Keratinocyte (primary cell): ENCODE measurements around the gene TPGS1. TPM values are rescaled to one million over a fixed set of nuclear protein-coding genes. Genes with fewer than 3 reads are reported as not detected.

ENCODE experiments used
- DNase-seq: peaks from one replicate; pipeline ENCODE4 v3.0.0-alpha.2; 2011; ENCODE audit warnings: low read depth, missing footprints, low spot score
- FAIRE-seq: peaks from 2 replicates; lab custom pipeline; 2011; peaks lifted over from hg19 to GRCh38; lab: Jason Lieb, UNC
- H2AFZ ChIP-seq: 2 replicates; pipeline ENCODE4 v1.6.0; 2012; ENCODE audit warnings: low read length, control low read depth, inconsistent platforms; ENCODE audit not compliant: control insufficient read depth
- H3K27ac ChIP-seq: 2 replicates; pipeline ENCODE4 v1.5.1; 2011; ENCODE audit warnings: low read length; ENCODE audit not compliant: control insufficient read depth, insufficient read depth
- H3K27me3 ChIP-seq: 3 replicates; pipeline ENCODE4 v1.6.0; 2011; ENCODE audit warnings: low read length; ENCODE audit not compliant: control insufficient read depth, insufficient read depth; ENCODE audit errors: extremely low read depth
- H3K36me3 ChIP-seq, 2 experiments: 2 replicates in 1 of 2; 3 replicates in 1 of 2; pipeline ENCODE4 v1.5.1; 2011; ENCODE audit warnings: low read length in 2 of 2, mild to moderate bottlenecking in 1 of 2; ENCODE audit not compliant: control insufficient read depth in 2 of 2, insufficient read depth in 2 of 2; ENCODE audit errors: extremely low read depth in 1 of 2
- H3K4me1 ChIP-seq: 3 replicates; pipeline ENCODE4 v1.5.1; 2011; ENCODE audit warnings: low read length; ENCODE audit not compliant: control insufficient read depth, insufficient read depth; ENCODE audit errors: extremely low read depth
- H3K4me2 ChIP-seq: 3 replicates; pipeline ENCODE4 v1.6.0; 2011; ENCODE audit warnings: low read depth, low read length; ENCODE audit not compliant: control insufficient read depth, insufficient read depth; ENCODE audit errors: extremely low read depth
- H3K4me3 ChIP-seq, 3 experiments: fragments of 200-600 bp in 1 of 3; sonication (generic) in 1 of 3; 2 replicates in 2 of 3; 3 replicates in 1 of 3; pipeline ENCODE4 v1.5.1; 2011 to 2016; ENCODE audit warnings: low read length in 3 of 3, mild to moderate bottlenecking in 3 of 3, control low read depth in 2 of 3, inconsistent platforms in 1 of 3, low read depth in 1 of 3, mixed read lengths in 1 of 3, mixed run types in 1 of 3, moderate library complexity in 1 of 3; ENCODE audit not compliant: control insufficient read depth in 2 of 3, insufficient read depth in 2 of 3; ENCODE audit errors: extremely low read depth in 1 of 3
- H3K79me2 ChIP-seq: 2 replicates; pipeline ENCODE4 v1.6.0; 2012; ENCODE audit warnings: low read length; ENCODE audit not compliant: control insufficient read depth, insufficient read depth
- H3K9ac ChIP-seq: 3 replicates; pipeline ENCODE4 v1.6.0; 2011; ENCODE audit warnings: low read length; ENCODE audit not compliant: control insufficient read depth, insufficient read depth; ENCODE audit errors: extremely low read depth
- H3K9me1 ChIP-seq: 3 replicates; pipeline ENCODE4 v1.6.0; 2011; ENCODE audit warnings: low read length; ENCODE audit not compliant: control insufficient read depth, insufficient read depth; ENCODE audit errors: extremely low read depth
- H3K9me3 ChIP-seq: 2 replicates; pipeline ENCODE4 v1.5.1; 2012; ENCODE audit warnings: low read depth, low read length; ENCODE audit not compliant: control insufficient read depth
- H4K20me1 ChIP-seq: 3 replicates; pipeline ENCODE4 v1.6.0; 2011; ENCODE audit warnings: low read length; ENCODE audit not compliant: control insufficient read depth, insufficient read depth; ENCODE audit errors: extremely low read depth
- EZH2 ChIP-seq: IDR thresholded peaks from one replicate; pipeline ENCODE4 v1.6.1; 2012; ENCODE audit warnings: inconsistent platforms, mild to moderate bottlenecking, low read length, moderate library complexity
- dilution Hi-C: fragments of 300-500 bp; cut with MboI; formaldehyde crosslinking; loops from one replicate; pipeline ENCODE4 v1.7.0; 2020; ENCODE audit warnings: low sequenced_read_pairs; ENCODE audit not compliant: extremely low pct_ligation_motif_present
- polyA plus RNA-seq, 5 experiments: library from polyadenylated mRNA; depleted of rRNA in 3 of 5; stranded (reverse) in 3 of 5; stranded (forward) in 1 of 5; unstranded in 1 of 5; fragments of >200 nt; gene quantifications; 1 replicate in 1 of 5; 2 replicates in 3 of 5; 3 replicates in 1 of 5; pipeline versions ENCODE4 v1.2.1 to v1.2.3, GENCODE V29; 2011 to 2012; ENCODE audit warnings: missing spikeins in 2 of 5, low read depth in 1 of 5, low replicate concordance in 1 of 5
- TF ChIP-seq, protein P1 (sequence below), 3 experiments: IDR thresholded peaks in 1 of 3; conservative IDR thresholded peaks in 1 of 3; optimal IDR thresholded peaks in 1 of 3; 2 replicates in 2 of 3; 3 replicates in 1 of 3; pipeline versions ENCODE3 to v1.5.1; 2011; ENCODE audit warnings: low read length in 3 of 3, mild to moderate bottlenecking in 3 of 3, moderate library complexity in 2 of 3, control low read depth in 1 of 3, inconsistent platforms in 1 of 3; ENCODE audit not compliant: insufficient read depth in 2 of 3; ENCODE audit errors: extremely low read depth in 1 of 3

TPGS1 gene
- polyA plus RNA-seq, 1 donor (not counting 4 experiments of a cell fraction or from before 2014, with no cell fraction given), result 1.4 TPM

DNA sequence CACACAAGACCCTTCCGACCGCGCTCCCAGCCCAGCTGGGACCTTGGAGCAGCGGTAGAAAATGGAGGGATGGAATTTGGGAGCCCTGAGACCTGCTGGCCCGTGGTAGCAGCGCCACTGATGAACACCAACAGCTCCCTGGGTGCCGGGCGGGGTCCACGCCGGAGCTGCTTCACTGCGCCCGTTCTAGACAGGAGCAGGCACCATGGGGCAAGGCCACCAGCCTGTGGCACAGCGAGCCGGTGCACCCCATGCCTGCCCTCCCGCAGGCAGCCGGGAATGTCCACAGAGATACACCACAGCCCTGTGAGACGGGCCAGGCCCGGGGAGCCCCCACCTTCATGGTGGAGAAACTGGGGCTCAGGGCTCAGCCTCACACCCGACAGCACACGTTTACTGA lies 36.6 kb upstream of the TPGS1 start:
- Histone ChIP-seq H3K9ac (no peak overlapping the region), H3K36me3 (no peaks in the 10 kb centered on the region), H3K9me1 (no peaks in the 10 kb centered on the region), H2AFZ (no peak overlapping the region), H3K4me2 (no peak overlapping the region), H3K27ac (no peak overlapping the region), H3K9me3 (no peaks in the 10 kb centered on the region), H3K27me3 (no peaks in the 10 kb centered on the region), H3K4me3 (no peak overlapping the region), H4K20me1 (no peaks in the 10 kb centered on the region), H3K79me2 (no peaks in the 10 kb centered on the region), H3K4me1 (no peaks in the 10 kb centered on the region)
- DNase-seq, result no peak
- TF ChIP-seq, protein P1, sequence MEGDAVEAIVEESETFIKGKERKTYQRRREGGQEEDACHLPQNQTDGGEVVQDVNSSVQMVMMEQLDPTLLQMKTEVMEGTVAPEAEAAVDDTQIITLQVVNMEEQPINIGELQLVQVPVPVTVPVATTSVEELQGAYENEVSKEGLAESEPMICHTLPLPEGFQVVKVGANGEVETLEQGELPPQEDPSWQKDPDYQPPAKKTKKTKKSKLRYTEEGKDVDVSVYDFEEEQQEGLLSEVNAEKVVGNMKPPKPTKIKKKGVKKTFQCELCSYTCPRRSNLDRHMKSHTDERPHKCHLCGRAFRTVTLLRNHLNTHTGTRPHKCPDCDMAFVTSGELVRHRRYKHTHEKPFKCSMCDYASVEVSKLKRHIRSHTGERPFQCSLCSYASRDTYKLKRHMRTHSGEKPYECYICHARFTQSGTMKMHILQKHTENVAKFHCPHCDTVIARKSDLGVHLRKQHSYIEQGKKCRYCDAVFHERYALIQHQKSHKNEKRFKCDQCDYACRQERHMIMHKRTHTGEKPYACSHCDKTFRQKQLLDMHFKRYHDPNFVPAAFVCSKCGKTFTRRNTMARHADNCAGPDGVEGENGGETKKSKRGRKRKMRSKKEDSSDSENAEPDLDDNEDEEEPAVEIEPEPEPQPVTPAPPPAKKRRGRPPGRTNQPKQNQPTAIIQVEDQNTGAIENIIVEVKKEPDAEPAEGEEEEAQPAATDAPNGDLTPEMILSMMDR (optimal IDR thresholded peaks at IDR 0.05 in 1 of 3, IDR thresholded peaks at IDR 0.05 in 1 of 3, conservative IDR thresholded peaks at IDR 0.05 in 1 of 3; ENCODE audit: extremely low read depth in 1 of 3, insufficient read depth in 2 of 3, low read length in 3 of 3), result no peak
- TF ChIP-seq EZH2, result no peak
- dilution Hi-C loops, result no loop called here
- no peak for FAIRE-seq

- Histone ChIP-seq H3K27ac (no peak overlapping the region), H3K4me2 (no peak overlapping the region), H3K4me3 (no peak overlapping the region), H3K4me1 (no peaks in the 10 kb centered on the region), H2AFZ (no peak overlapping the region), H4K20me1 (no peaks in the 10 kb centered on the region), H3K9me1 (no peaks in the 10 kb centered on the region), H3K79me2 (no peaks in the 10 kb centered on the region), H3K9ac (no peak overlapping the region), H3K36me3 (no peaks in the 10 kb centered on the region), H3K9me3 (no peaks in the 10 kb centered on the region), H3K27me3 (no peaks in the 10 kb centered on the region)
- TF ChIP-seq EZH2, result no peak
- TF ChIP-seq, protein P1 (optimal IDR thresholded peaks at IDR 0.05 in 1 of 3, IDR thresholded peaks at IDR 0.05 in 1 of 3, conservative IDR thresholded peaks at IDR 0.05 in 1 of 3; ENCODE audit: extremely low read depth in 1 of 3, insufficient read depth in 2 of 3, low read length in 3 of 3), result no peak
- FAIRE-seq, result no peak
- no peak for DNase-seq
- dilution Hi-C loops, result no loop called here
Observed at GRCh38 chr19:472005-472858, 35.1 kb upstream of the TPGS1 start.
